ENCODE results near the gene KCNJ12.

- TF ChIP-seq EZH2 (IDR thresholded peaks at IDR 0.05) (no peak), POLR2AphosphoS5 (IDR thresholded peaks at IDR 0.05; ENCODE audit: borderline replicate concordance, low read depth, low read length) (no peak), FOXP2 (optimal IDR thresholded peaks at IDR 0.05; ENCODE audit: control extremely low read depth, extremely low read length, insufficient read depth) (no peak)
These were observed 37.1 kb upstream of the KCNJ12 start for GRCh38 chr17:21339011-21339410.
